HG03575 (cell line): ENCODE results near the gene FIZ1.

Source experiments
- ATAC-seq: cut with Tn5 transposase; IDR thresholded peaks from one replicate; pipeline ENCODE4 v1.9.1; 2021; ENCODE audit not compliant: unreplicated experiment, insufficient number of reproducible peaks, low FRiP score; ENCODE audit errors: extremely low read depth

FIZ1 gene

DNA sequence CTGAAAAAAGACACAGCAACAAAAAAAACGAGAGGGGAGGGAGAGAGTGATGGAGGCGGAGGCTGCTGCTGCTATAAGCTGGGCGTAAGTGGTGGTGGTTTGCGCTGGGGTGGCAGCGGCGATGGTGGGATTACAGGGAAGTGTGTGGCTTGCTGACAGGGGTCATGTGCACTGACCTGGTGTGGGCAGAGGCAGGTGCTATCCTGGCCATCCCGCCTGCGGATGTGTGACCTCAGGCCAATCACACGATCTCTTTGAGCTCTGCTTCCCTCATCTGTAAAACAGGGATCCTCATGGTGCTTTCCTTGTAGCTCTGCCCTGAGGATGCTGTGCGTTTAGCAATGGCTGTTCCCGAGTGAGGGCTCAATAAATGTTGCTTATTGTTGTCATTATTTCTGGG is 38.2 kb upstream of the FIZ1 start:
- ATAC-seq: no peak

DNA sequence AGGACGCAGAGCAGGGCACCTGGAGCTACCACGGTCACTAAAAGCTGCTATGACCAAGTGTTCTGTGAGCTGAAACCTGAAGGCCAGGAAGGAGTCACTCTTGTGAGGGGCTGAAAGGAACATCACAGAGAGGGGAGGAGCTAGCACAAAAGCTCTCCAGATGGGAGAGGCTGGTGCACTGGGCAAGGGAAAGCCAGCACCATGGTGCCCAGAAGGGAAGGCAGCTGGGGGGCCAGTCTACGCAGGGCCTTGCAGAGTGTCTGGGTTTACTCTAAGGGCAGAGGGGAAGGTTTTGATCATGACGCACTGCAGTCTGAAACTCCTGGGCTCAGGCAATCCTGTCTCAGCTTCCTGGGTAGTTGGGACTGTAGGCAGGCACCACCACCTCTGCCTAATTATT is 37.4 kb upstream of the FIZ1 start:
- ATAC-seq: no peak

DNA sequence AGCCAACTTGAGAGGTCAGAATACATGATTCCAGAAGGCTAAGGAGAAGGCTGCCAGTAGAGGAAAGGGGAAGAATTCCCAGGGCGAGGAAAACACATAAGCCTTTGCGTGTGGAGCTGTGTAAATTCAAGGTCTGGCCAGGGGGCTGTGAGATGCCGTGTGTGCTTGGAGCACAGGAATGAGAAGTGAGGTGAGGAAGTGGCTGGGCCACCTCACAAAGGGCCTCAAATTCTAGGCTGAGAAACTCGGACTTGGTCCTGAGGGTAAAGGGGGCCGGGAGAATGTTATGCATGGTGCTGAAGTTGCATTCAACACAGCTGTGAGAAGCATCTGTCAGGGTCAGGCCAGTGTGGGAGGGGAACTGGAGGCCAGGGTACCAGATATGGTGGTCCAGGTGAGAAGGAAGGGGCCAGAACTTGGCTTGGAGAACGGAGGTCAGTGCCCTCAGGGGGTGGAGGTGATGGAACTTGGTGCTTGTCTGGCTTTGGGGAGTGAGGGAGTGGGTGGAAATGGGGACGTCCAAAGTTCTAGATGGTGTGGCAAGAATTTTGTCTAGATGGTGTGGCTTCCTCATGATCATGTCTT is 36.6 kb upstream of the FIZ1 start:
- ATAC-seq: no peak

DNA sequence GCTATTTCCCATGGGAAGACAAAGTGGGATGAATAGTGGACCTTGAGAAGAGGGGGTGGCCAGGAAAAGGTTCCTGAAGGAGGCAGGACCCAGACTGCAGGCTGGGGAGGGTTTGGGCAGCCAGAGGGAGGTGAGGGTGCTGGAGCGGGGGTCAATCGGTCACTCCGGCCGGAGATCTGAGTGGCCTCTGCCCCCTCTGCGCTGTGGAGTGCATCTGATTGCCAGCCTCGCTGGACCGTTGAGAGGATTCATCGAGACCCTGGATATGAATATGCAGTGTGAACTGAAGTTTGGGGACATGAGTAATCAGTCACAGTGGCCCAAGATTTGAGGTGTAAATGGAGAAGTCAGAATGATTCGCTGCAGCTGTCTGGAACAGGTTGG is 36.0 kb upstream of the FIZ1 start:
- no peak for ATAC-seq

DNA sequence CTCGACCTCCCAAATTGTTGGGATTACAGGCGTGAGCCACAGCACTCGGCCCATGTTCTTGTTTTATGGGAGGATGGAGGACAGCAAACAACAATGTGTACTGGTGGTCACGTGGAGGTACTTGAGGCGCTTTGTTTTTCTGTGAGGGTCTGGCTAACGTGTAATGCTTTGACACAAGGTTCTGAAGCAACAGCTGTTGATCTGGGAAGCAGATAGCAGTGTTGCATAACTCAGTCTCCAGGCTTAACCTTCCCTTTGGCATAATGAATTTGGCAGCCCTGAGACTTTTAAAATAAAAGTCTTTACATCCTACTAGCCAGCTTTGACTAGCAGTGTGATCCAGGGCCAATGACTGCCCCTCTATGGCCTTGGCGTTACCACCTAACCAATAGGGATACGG is 34.5 kb upstream of the FIZ1 start:
- ATAC-seq: no peak

DNA sequence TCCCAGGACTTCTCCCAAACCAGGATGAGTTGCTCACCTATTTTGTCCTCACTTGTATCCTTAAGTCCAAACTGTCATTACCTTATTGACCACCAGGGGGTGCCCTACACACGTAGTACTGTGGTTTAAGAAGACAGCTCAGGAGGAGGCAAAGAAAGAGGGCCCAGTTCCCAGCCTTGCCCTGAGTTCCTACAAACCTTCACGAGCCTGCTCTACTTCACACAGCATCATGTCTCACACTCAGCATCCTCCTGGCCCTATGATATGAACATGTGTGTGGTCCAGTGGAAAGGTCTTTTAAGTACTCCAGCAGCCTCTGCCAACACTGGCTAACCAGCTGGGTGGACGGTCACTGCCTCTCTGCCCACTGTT is 33.1 kb upstream of the FIZ1 start:
- no peak for ATAC-seq

DNA sequence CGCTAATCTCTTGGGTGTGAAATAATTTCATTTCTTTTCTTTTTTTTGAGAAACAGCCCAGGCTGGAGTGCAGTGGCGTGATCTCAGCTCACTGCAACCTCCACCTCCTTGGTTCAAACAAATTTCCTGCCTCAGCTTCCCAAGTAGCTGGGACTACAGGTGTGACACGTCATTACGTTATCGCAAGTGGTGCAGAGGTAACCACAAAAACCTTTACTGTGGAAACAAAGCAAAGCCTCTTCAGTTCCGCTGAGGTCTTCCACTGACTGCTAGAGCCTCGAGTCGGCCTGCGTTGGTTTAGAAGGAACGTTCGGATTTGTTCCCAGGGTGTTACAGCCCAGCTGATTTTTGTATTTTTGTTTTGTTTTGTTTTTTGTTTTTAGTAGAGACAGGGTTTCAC is 27.0 kb upstream of the FIZ1 start:
- no peak for ATAC-seq

DNA sequence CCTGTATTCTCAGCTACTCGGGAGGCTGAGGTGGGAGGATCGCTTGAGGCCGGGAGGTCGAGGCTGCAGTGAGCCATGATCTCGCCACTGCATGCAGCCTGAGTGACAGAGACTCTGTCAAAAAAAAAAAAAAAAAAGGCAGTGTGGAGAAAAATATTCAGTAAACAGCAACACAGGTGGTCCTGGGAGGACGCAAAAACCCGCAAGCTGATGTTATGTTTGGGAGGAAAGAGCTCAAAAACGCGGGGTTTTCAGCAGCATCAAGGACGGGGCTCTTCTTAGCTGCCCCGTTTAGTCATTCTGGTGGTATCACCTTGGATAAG is 25.6 kb upstream of the FIZ1 start:
- no peak for ATAC-seq

DNA sequence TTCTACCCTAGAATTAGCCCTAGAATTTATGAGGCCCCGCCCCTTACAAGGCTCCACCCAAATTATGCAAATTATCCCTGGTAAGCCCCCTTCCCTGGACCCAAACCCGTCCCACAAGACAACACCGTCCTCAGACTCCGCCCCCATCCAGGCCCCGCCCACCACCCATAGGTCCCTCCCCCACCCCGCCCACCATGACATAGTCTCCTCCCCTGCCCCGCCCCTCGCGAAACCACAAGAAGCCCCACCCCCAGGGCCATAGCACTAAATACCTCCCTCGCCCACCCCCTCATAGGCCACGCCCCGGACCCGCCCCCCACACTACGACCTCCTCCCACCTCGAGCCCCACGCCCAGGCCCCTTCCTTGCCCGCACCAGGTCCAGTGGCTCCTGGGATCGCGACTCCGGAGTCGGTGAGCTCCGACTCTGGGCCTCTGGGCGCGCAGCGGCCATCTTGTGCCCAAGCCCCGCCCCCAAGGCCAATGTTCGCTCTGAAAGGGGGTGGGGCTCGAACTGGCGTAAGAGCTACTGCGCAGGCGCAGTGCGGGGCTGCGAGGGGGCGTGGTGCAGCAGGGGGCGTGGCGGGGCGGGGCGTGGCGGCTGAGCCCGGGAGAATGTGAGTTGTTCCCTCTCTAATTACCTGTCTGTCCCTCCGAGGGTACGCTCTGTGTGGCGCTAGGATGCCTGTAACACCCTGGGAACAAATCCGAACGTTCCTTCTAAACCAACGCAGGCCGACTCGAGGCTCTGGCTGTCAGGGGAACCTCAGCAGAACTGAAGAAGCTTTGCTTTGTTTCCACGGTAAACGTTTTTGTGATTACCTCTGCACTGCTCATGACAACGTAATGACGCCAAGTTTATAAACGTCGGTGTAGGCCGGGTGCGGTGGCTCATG is 25.0 kb upstream of the FIZ1 start, which contains the start of gene ZNF784:
TSS of gene ZNF784 (minus strand) at position 458 of the 895 bp plus-strand sequence. CDS start at position 453, 5 bp downstream.
- no peak for ATAC-seq

DNA sequence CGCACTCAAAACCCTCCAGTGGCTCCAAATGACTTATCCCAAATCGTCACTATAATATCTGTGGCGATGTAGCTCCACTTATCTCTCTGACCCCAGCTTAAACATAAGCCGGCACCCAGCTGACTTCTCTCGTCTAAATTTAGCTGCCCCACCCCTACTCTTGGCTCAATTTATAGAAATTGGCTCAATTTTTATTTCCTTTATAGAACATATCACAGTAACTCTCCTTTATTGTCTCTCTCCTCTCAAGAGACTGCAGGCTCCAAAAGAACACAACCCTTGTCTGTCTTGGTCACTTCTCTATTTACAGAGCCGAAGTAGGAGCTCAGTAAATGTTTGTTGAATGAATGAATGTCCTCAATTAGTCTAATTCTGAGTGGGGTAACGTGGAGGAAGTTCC is 24.2 kb upstream of the FIZ1 start:
- no peak for ATAC-seq

DNA sequence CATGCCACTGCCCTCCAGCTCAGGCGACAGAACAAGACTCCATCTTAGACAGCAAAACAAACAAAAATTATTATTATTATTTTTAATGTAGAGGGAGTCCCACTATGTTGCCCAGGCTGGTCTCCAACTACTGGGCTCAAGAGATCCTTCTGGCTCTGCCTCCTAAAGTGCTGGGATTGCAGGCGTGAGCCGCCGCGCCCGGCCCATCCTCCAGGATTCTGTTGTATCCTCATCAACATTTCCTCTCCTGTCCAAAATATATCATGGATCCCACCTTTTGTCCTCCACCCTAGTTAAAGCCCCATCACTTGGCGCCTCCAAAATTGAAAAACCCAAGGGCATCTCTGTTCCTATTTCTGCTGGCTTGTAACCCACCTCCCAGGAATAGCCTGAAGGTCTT is 23.8 kb upstream of the FIZ1 start:
- ATAC-seq: no peak

DNA sequence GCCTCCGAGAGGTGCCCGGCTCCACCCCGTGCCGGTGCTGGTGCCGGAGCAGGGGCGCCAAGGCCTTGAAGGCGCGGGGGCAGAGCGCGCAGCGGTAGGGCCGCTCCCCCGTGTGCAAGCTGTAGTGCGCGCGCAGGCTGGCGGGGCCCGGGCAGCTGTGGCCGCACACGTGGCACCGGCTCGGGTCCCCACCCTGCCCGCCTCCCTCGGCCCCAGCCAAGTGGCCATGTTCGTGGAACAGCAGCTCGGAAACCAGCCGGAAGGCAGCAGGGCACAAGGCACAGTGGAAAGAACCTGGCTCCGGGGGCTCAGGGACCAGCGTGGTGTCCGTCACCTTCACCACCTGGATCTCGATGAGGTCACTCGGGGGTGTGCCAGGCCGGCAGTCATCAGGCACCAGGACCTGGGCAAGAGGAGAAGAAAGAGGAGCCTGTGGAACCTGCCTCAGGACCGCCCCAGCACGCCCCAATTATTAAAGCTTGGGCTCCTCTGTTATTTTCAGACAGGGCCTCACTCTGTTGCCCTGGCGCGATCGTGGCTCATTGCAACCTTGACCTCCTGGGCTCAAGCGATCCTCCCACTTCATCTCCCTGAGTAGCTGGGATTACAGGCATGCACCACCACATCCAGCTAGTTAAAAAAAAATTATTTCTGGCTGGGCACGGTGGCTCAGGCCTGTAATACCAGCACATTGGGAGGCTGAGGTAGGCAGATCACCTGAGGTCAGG is 23.1 kb upstream of the FIZ1 start:
- ATAC-seq: no peak

DNA sequence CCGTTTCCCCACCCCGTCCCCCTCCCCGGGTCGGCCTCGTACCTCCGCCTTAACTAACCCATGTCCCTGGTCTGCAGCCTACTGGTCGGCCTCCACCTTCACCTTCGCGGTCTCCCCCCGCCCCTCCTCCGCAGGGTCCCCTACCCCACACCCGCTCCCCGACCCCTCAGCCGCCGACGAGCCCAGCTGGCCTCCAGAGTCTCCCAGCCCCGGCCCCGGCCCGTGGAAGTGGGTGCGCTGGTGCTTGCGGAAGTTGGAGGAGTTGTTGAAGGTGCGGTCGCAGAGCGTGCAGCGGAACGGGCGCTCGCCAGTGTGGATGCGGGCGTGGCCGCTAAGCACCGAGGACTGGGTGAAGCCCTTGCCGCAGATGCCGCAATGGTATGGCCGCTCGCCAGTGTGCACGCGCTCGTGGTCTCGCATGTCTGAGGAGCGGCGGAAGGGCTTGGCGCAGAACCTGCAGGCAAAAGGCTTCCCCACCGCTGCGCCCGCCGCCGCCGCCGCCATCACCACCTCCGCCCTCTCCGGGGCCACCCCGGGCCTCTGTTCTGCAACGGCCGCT is 22.4 kb upstream of the FIZ1 start:
- no peak for ATAC-seq

DNA sequence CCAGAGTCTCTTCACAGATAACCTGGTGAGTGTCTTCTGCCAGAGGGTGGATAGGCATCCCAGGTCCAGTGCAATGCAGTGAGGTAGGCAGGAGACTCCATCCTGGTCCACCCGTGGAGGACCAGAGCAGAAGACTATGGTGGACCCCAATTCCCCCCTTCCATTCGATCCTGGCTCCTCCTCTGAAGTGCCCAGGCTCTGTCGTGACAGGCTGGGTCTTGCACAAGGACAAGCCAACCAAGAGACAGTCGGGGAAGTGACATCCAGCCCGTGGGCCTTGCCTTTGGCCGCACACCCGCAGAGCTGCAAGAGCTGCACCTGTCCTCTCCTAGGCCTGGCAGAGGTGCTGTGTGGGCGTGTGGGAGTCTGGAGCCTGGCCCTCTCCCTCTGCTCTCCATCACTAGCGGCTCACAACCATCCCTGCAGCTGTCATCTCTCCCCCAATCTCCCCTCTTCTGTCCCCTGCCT is 21.9 kb upstream of the FIZ1 start:
- no peak for ATAC-seq

DNA sequence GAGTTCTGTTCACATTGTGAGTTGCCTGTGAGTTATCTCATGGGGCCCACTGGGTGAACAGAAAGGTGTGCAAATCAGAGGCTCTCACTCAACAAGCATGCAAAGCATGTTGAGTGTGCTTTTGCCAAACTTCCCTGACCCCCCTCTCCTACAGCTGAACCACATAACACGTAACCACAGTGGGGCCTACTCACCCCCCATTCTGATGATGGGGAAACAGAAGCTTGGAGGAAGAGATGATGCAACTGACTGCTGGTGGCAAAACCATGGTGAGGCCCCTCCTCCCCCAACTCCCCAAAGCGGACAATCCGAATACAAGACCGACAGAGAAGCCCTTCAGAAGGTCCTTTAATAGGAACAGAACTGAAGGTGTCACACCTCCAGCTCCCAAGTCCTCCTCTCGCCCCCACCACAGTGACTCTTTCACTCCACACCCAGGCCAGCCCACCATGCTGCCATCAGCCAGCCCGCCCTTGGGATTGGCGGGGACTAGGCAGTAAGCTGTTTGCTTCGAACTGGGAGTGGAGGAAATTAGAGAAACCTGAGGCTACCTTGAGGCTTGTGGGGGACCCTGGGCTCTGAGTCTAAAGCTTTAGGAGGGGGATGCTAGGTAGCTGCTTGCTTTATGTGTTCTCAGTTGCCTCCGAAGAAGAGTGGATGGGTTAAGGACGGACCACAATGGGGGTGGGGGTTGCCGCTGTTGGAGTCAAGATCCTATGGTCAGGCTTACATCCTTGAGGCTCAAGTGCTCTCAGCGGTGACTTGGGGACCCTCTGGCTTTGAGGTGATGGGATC is 21.3 kb upstream of the FIZ1 start:
- no peak for ATAC-seq

DNA sequence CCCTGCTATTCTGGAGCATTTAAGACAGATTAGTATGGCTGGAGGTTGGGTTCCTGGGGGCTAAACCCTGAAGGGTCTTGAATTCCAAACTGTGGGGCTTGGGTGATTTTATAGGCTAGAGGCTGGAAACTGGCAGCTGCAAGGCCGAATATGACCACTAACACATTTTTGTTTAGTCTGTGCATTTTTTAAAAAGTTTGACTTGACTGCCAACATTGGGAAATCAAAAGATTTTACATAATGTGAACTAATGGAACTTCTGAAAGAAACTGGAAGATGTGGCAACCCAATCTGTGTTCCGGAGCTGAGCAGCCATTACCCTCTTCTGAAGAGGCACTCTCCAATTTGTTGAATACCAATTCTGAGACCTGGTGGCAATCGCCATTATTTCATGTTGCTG is 20.0 kb upstream of the FIZ1 start:
- ATAC-seq: no peak

DNA sequence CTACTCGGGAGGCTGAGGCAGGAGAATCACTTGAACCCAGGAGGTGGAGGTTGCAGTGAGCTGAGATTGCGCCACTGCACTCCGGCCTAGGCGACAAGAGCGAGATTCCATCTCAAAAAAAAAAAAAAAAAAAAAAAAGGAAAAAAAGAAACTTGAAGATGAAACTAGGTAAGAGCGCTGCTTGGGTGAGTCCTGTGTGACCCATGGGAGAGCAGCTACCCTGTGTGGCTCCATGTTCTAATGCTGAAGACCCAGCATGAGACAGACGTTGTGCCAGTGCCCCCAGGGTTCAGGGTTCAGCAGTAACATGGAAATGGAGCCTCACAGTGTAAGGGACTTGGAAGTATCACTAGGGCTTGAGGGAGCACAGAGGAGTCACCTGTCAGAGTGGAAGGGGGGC is 19.1 kb upstream of the FIZ1 start:
- no peak for ATAC-seq

DNA sequence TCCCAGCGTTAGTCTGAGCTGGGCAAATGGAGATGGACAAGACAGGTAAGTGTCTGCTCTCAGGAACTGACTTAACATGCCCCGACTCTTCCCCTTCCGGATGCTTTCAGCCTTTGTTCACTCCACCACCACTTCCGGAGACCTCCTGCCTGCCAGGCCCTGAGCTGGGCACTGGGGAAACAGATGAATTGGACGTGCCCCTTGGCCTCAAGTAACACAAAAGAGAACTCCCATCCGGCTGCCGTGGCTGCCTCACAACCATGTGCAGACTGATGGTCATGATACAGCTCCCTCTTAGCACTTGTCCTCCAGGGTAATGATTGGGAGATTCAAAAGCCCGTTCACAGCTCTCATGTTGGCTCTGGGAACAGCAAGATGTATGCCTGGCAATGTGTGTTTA is 18.1 kb upstream of the FIZ1 start:
- no peak for ATAC-seq

DNA sequence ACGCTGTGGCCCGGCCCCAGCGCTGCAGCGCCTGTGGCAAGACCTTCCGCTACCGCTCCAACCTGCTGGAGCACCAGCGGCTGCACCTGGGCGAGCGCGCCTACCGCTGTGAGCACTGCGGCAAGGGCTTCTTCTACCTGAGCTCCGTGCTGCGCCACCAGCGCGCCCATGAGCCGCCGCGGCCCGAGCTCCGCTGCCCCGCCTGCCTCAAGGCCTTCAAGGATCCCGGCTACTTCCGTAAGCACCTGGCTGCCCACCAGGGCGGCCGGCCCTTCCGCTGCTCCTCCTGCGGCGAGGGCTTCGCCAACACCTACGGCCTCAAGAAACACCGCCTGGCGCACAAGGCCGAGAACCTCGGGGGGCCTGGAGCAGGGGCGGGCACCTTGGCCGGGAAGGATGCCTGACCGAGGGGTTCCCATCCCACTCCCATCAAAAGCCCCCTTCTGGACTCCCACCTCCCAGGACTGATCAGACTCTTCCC is 17.1 kb upstream of the FIZ1 start:
- no peak for ATAC-seq
